ENCODE measurements around the gene MICOS13. TPM values are rescaled to one million over a fixed set of nuclear protein-coding genes. Genes with fewer than 3 reads are reported as not detected.

Gene MICOS13
- total RNA-seq (10 to 100 TPM; 21.7 to 23.0 TPM), total RNA-seq (13.3 to 55.0 (median 26.6) reads per million in 172 experiments)
- 47.5 TPM for polyA plus RNA-seq (2013, experiment 1 of 2)
- 45.0 TPM for polyA plus RNA-seq (2013, experiment 2 of 2)

- no peaks in the 10 kb centered on the region for H3K27me3 Mint-ChIP-seq
- H3K4me1 Mint-ChIP-seq (ENCODE audit: low read depth) = peaks cover 30% of the 10 kb centered on the region
- peaks cover 10% of the 10 kb centered on the region for H3K36me3 Mint-ChIP-seq (ENCODE audit: low read depth)
- Histone ChIP-seq H3K36me3 (ENCODE audit: insufficient read depth, low read length) (peaks cover 3% of the 10 kb centered on the region), H3K27ac (ENCODE audit: low read depth in 1 of 2, low read length in 2 of 2) (peak within 1 kb of the TSS; percentile 89 to 100), H3K27me3 (ENCODE audit: control insufficient read depth in 1 of 2, insufficient read depth in 2 of 2, low read length in 2 of 2) (no peaks in the 10 kb centered on the region), H3K4me3 (ENCODE audit: low read length) (peak within 1 kb of the TSS; percentile 100), H3K4me1 (ENCODE audit: insufficient read depth, low read length) (peaks cover 24% of the 10 kb centered on the region), H3K9me3 (ENCODE audit: control insufficient read depth in 1 of 2, insufficient read depth in 1 of 2, low read length in 2 of 2) (no peaks in the 10 kb centered on the region)
- ChIA-PET CTCF (no interaction called here), POLR2A (interaction anchor here (1.6 to 1.7 kb wide), 2 partner anchors 39 to 58 kb away, joined by 6 to 8 read pairs; partner anchors contain the start of genes CATSPERD, LONP1, SAFB and SAFB2)
- no peaks in the 10 kb centered on the region for H3K9me3 Mint-ChIP-seq
- H3K4me3 Mint-ChIP-seq = peak within 1 kb of the TSS; percentile 99
- DNase-seq (peak; percentile 96 to 100 (median 98)), ATAC-seq (ENCODE audit: poor library complexity) (peak; percentile 95)
- no peak for TF ChIP-seq CTCF (IDR thresholded peaks at IDR 0.05)
- intact Hi-C loops (cut with DNase I, micrococcal nuclease) = loop anchor here (1.0 to 10.0 kb wide), 6 partner anchors 40 to 886 kb away; partner anchors contain the start of genes CATSPERD (in 2 of the 2), LONP1 (in 2 of the 2), CLPP (in 1 of the 2) and FEM1A (in 1 of the 2)
- peak within 1 kb of the TSS; percentile 95 for H3K27ac Mint-ChIP-seq
These were observed at the start of gene MICOS13, which contains the start of gene HSD11B1L for GRCh38 chr19:5680437-5681368. MICOS13 (minus strand) TSS chr19:5680516; CDS start chr19:5680486, 30 bp downstream. HSD11B1L (plus strand) TSS chr19:5681027; CDS start chr19:5684833, 3,806 bp downstream.

GRCh38 chr19:5727453-5728050, 47.2 kb upstream of the MICOS13 start:
- Mint-ChIP-seq H3K4me1 (ENCODE audit: low read depth) (no peaks in the 10 kb centered on the region), H3K9me3 (no peaks in the 10 kb centered on the region), H3K27ac (no peak overlapping the region), H3K27me3 (peaks cover 8% of the 10 kb centered on the region), H3K4me3 (no peak overlapping the region), H3K36me3 (ENCODE audit: low read depth) (no peaks in the 10 kb centered on the region)
- ATAC-seq (ENCODE audit: poor library complexity) (no peak), DNase-seq (no peak)
- Histone ChIP-seq H3K27me3 (ENCODE audit: control insufficient read depth in 1 of 2, insufficient read depth in 2 of 2, low read length in 2 of 2) (no peaks in the 10 kb centered on the region), H3K27ac (ENCODE audit: low read depth in 1 of 2, low read length in 2 of 2) (no peak overlapping the region), H3K9me3 (ENCODE audit: control insufficient read depth in 1 of 2, insufficient read depth in 1 of 2, low read length in 2 of 2) (no peaks in the 10 kb centered on the region), H3K4me3 (ENCODE audit: low read length) (no peak overlapping the region), H3K36me3 (ENCODE audit: insufficient read depth, low read length) (no peaks in the 10 kb centered on the region), H3K4me1 (ENCODE audit: insufficient read depth, low read length) (no peaks in the 10 kb centered on the region)
- POLR2A ChIA-PET = no interaction called here
- CTCF ChIA-PET = no interaction called here
- intact Hi-C loops (cut with DNase I, micrococcal nuclease) = no loop called here
- no peak for TF ChIP-seq CTCF (IDR thresholded peaks at IDR 0.05)

Measured in CD4-positive, alpha-beta T cell (primary cell).